NCI-H187 treated with DMSO at 0.1 percent for 48 hours (cell line): Measurements from ENCODE around the gene TNFRSF19.
"Not testable (repeated sequence)": the region's sequence is repeated elsewhere in the genome, so short reads cannot be mapped to it uniquely, and the experiment has no call there.

ENCODE experiments used
- DNase-seq: peaks from one replicate; lab custom pipeline; 2025; lab: John Stamatoyannopoulos, UW

TNFRSF19 gene

GRCh38 chr13:23655321-23655720 lies 85.1 kb downstream of the TNFRSF19 start:
- DNase-seq, result no peak

GRCh38 chr13:23656637-23657371 lies 86.6 kb downstream of the TNFRSF19 start:
- no peak for DNase-seq

DNA sequence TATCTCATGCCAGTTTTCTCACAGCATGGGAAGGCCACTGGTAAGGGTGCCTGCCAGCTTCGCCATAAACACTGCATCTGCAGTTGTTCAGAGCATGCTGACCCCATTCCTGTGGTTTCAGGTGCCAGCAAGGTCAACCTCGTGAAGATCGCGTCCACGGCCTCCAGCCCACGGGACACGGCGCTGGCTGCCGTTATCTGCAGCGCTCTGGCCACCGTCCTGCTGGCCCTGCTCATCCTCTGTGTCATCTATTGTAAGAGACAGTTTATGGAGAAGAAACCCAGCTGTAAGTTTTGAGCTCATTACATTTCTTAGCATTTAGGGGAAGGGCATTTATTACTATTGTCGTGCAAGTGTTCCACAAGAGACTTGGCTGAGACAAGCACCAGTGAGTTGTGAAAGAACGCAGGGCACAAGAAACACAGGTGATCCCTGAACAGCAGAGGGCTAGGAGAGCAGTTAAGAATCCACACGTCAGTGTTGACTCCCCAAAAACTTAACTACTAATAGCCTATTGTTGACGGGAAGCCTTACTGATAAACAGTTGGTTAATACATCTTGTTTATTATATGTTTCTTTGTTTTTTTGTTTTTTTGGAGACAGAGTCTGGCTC lies 88.8 kb downstream of the TNFRSF19 start:
- DNase-seq, result no peak

GRCh38 chr13:23660249-23660648 lies 90.0 kb downstream of the TNFRSF19 start:
- no peak for DNase-seq

DNA sequence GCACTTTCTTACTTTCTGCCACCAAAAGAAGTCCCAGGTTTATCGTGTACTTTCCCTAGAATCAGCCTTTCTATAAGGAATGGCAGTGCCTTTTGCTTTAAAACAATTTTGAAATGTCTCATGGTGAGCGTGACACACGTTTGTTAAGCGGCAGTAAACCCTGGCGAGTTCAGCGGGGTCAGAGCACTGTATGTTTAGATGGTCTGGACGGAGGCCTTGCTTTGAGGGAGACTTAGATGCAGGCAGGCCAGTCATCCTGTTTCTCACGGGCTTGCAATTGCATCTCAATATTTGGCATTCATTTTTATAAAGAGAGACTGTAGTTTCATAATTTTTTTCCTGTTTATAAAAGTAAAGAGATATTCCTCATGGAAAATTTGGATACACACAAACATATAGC lies 96.4 kb downstream of the TNFRSF19 start:
- DNase-seq, result no peak

GRCh38 chr13:23667750-23668149 lies 97.5 kb downstream of the TNFRSF19 start:
- DNase-seq, result no peak

- DNase-seq, result no peak
Observed at GRCh38 chr13:23668562-23668961, 98.3 kb downstream of the TNFRSF19 start.

- no peak for DNase-seq
Observed at GRCh38 chr13:23670793-23671192, 100.6 kb downstream of the TNFRSF19 start.

DNA sequence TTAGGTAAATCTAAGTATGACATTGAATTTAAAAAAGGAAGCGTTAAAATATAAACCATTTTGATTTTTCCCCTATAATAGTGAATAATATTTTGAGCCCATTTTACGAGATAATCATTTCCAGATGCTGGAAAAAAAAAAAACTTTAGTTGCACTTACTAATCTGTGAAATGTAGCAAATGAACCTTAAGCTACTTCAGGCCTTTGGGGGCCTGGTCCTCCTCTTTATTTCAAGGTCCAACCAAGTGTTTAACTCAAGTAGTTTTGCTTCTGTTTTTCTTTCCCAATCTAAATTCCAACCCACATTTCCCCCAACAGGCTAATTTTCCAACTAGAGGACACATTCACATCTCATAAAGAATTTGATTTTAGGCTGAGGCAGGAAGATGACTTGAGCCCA lies 101.2 kb downstream of the TNFRSF19 start:
- DNase-seq, result no peak

- no peak for DNase-seq
Observed at GRCh38 chr13:23671897-23672296, 101.7 kb downstream of the TNFRSF19 start.

DNA sequence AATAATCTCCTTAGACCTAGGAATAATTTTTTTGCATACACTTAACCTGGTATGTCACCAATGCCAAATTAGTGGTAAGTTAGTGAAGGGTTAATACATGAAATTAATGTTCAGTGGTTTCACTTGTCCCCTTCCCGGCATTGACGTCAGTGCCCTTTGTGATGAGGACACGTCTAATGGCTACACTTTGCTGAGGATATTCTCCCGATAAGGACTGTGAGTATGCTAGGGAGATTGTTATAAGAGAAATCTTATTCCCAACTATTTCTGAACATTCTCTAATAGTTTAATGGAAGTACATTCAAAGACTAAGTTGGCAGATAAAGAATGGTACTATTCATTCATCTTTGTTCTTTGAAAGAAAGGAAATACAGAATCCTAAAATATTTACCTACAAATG lies 102.4 kb downstream of the TNFRSF19 start:
- DNase-seq, result no peak

- DNase-seq, result no peak
Observed at GRCh38 chr13:23673354-23673753, 103.1 kb downstream of the TNFRSF19 start.

DNA sequence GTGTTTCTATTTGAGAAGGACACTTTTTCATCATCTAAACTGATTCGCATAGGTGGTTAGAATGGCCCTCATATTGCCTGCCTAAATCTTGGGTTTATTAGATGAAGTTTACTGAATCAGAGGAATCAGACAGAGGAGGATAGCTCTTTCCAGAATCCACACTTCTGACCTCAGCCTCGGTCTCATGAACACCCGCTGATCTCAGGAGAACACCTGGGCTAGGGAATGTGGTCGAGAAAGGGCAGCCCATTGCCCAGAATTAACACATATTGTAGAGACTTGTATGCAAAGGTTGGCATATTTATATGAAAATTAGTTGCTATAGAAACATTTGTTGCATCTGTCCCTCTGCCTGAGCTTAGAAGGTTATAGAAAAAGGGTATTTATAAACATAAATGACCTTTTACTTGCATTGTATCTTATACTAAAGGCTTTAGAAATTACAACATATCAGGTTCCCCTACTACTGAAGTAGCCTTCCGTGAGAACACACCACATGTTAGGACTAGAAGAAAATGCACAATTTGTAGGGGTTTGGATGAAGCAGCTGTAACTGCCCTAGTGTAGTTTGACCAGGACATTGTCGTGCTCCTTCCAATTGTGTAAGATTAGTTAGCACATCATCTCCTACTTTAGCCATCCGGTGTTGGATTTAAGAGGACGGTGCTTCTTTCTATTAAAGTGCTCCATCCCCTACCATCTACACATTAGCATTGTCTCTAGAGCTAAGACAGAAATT lies 103.8 kb downstream of the TNFRSF19 start:
- DNase-seq, result no peak

GRCh38 chr13:23674795-23675640 lies 104.8 kb downstream of the TNFRSF19 start:
- no peak for DNase-seq

DNA sequence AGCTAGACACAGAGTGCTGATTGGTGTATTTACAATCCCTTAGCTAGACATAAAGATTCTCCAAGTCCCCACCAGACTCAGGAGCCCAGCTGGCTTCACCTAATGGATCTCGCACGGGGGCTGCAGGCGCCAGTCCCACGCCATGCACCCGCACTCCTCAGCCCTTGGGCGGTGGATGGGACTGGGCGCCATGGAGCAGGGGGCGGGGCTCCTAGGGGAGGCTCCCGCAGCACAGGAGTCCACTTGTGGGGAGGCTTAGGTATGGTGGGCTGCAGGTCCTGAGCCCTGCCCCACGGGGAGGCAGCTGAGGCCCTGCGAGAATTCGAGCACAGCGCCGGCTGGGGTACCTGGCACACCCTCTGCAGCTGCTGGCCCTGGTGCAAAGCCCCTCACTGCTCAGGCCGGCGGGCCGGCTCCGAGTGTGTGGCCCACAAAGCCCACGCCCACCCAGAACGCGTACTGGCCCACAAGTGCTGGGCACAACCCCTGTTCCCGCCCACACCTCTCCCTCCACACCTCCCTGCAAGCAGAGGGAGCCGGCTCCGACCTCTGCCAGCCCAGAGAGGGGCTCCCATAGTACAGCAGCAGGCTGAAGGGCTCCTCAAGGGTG lies 107.6 kb downstream of the TNFRSF19 start:
- DNase-seq, result not testable (repeated sequence)

- DNase-seq, result no peak
Observed at GRCh38 chr13:23678795-23679194, 108.6 kb downstream of the TNFRSF19 start.

- no peak for DNase-seq
Observed at GRCh38 chr13:23679220-23679619, 109.0 kb downstream of the TNFRSF19 start.

DNA sequence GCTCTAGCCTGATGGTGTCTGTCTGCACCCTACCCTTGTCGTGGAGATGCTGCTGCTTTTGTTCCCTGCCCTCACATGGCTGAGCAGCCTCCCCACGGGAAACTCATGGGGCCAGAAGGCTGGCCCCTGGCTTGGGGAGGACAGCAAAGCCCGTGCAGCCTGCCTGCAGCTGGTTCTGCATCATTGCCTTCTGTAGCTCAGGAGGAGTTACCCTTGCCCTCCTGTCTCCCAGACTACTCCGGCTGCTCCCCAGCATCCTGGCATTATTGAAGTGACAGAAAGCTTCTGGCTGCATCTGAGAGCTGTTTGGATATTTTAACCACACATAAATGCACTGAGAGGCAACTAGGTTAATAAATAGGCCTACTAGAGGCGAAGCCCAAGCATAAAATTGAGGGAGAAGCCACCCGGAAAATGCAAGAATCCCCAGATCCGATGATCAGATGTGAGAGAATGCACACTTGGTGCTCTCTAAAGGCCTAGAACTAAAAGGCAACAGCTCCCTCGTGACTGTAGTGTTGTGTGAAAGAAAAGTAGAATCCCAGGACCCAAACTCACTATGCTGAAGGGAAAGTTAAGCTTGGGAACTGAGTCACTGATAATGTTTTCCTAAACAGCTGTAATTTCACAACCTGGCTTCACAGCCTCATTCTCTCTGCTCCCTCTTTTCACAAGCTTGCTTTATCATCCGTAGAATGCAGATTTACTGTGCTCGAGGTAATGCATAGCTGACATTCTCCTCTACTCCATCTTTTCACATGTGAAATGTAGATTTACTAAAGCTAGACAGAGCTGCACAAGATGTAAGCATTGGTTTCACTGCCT lies 110.8 kb downstream of the TNFRSF19 start:
- no peak for DNase-seq

DNA sequence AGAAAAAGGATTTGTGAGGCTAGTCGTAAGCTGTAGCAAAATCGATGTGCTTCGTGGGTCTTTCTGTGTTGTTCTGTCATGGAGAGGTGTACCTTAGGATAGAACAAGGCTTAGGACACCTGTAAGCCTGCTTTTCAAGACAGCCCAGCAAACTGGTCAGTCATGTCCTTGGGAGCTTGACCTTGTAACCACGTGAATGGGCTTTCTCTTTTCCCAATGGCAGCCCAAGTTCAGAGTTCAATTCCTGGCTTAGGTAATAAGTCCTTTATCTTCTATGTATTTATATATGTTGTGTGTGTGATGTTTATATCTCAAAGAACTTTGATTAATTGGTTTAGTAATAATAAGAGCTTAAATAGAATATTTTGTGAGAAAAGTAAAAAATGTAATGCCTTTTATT lies 112.9 kb downstream of the TNFRSF19 start:
- no peak for DNase-seq

DNA sequence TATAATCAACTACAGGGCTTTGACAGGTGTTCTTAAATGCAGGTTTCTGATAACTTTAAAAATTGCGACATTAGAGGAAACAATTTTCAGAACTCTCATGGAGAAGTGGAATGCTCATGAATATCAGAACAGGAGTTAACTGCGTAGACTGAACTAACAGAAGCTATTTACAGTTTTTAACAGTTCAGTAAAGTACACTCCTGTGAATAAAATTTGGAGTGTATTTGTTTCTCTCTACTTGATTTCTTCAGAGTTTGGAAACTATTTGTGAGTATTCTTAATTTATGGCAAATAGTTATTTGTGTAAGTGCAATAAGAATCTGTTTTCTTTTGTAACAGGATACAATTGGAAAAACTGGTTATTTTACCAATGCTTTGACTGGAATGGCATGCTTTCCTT lies 114.4 kb downstream of the TNFRSF19 start:
- no peak for DNase-seq

DNA sequence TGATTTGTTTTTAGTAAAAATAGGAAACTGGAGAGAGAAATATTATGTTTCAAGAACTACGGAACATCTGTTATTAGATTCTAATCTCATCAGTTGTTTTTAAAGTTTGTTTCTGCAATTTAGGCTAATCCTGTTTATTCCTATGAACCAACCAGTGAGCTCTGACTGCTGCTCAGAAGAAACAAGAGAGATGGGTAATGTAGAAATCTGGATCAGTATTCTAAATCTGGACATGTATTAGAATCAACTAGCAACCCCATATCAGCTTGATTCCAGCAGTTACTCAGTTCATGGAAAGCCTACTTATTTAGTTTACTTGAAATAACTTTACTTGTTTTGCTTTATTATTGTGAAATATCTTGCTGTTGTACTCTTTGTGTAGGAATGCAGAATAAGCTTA lies 115.2 kb downstream of the TNFRSF19 start:
- no peak for DNase-seq
